IMR-90 (cell line): Measurements from ENCODE around the gene LDLRAD3.

ENCODE experiments used
- CTCF ChIP-seq: conservative IDR thresholded peaks from 2 replicates; pipeline ENCODE4 v1.5.1; 2012; ENCODE audit warnings: mild to moderate bottlenecking, low read depth, low read length, improper control_type of control experiment
- NFE2L2 ChIP-seq: fragments of 150-350 bp; IDR thresholded peaks from 2 replicates; pipeline ENCODE4 v1.6.1; 2016; ENCODE audit warnings: low read depth, mild to moderate bottlenecking, low read length
- POLR2A ChIP-seq: IDR thresholded peaks from 2 replicates; pipeline ENCODE4 v1.6.1; 2012; ENCODE audit warnings: mild to moderate bottlenecking, low read depth, low read length

GRCh38 chr11:36141956-36142355, 198.1 kb downstream of the LDLRAD3 start:
- TF ChIP-seq POLR2A (no peak), CTCF (no peak), NFE2L2 (no peak)
